GM12875 (cell line): ENCODE measurements around the gene WASHC4.

ENCODE experiments used
- H3K4me3 ChIP-seq: one replicate; pipeline ENCODE4 v1.5.1; 2011; ENCODE audit warnings: low read depth, low read length, control low read depth
- TF ChIP-seq, protein P1 (sequence below): IDR thresholded peaks from 2 replicates; pipeline ENCODE4 v1.5.1; 2011; ENCODE audit warnings: low read depth, mild to moderate bottlenecking, control low read depth, inconsistent platforms, low read length, moderate library complexity, borderline replicate concordance; ENCODE audit not compliant: insufficient read depth

The WASHC4 gene

DNA sequence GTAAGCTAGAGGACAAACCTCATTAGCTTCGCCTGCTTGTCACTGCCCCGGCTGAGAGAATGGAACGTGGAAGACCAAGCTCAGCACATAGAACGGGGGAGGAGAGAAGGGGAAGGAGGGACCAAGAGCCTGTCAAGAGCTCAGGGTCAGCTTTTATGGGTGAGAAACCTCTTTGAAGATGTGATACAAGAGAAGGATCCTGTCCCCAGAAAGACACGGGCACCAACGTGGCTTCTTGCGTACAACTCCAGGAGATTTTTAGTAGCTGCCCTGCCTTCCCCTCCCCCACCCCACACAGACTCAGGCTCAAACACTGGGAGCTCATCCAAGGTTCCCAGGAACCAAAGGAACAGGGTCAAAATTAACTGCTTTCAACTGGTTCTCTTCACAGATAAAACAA lies 93.8 kb downstream of the WASHC4 start:
- H3K4me3 ChIP-seq = no peak overlapping the region
- TF ChIP-seq, protein P1, sequence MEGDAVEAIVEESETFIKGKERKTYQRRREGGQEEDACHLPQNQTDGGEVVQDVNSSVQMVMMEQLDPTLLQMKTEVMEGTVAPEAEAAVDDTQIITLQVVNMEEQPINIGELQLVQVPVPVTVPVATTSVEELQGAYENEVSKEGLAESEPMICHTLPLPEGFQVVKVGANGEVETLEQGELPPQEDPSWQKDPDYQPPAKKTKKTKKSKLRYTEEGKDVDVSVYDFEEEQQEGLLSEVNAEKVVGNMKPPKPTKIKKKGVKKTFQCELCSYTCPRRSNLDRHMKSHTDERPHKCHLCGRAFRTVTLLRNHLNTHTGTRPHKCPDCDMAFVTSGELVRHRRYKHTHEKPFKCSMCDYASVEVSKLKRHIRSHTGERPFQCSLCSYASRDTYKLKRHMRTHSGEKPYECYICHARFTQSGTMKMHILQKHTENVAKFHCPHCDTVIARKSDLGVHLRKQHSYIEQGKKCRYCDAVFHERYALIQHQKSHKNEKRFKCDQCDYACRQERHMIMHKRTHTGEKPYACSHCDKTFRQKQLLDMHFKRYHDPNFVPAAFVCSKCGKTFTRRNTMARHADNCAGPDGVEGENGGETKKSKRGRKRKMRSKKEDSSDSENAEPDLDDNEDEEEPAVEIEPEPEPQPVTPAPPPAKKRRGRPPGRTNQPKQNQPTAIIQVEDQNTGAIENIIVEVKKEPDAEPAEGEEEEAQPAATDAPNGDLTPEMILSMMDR = no peak

DNA sequence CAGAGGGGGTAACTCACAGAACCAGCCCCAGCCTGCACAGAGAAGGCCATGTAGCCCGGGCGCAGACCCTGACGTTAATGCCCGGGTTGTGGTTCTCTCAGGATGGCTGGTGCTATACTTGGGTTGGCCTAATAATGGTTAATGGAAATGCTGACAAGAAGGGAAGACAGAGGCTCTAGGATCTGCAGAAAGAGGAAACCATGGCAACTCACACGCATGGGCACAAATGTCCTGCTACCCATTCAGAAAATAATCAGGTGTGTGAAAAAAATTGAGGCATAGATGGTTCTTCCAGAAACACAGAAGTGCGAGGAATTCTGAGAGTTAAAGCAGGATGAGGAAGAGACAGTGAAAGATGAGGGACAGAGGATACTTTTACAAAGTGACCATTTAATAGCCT lies 94.7 kb downstream of the WASHC4 start:
- TF ChIP-seq, protein P1 = no peak
- no peak overlapping the region for H3K4me3 ChIP-seq

DNA sequence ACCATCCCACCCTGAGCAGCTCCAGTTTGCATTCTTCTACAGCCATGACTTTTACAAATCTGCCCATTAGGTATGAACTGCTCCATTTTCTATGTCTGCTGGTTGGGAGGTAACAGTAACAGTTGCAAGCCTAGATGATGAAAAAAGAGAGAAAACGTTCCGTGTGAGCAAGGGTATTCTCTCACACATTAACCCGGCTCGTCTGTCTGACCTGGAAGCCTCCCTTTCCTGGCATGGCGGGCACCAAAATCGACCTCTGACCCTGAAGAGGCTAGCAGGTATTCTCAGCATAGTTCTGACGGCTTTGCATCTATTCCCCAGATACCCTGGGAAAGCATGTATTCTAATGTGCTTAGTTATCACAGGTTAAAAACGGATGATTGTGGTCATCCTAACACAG lies 96.6 kb downstream of the WASHC4 start:
- H3K4me3 ChIP-seq = no peak overlapping the region
- TF ChIP-seq, protein P1 = no peak

DNA sequence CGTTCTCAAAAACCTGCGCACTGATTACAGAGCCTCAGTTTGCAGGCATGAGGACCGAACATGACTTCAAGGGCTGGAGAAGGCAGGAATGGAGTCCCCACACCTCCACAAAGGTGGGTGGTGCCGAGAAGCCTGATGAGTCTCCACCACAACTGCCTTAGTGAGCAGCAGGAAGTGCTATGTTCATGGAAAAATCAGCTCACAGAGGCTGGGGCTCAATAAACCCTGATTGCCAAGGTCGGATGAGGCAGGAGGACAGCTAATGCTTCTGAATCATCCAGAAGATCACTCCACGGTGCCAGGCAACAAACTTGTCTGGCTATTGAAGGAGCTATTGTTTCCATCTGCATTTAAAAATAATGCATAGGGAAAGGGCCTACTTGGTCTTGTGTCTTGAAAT lies 97.4 kb downstream of the WASHC4 start:
- H3K4me3 ChIP-seq = no peak overlapping the region
- TF ChIP-seq, protein P1 = no peak

GRCh38 chr12:105205322-105206048 lies 98.0 kb downstream of the WASHC4 start:
- TF ChIP-seq, protein P1 = no peak
- H3K4me3 ChIP-seq = no peak overlapping the region

DNA sequence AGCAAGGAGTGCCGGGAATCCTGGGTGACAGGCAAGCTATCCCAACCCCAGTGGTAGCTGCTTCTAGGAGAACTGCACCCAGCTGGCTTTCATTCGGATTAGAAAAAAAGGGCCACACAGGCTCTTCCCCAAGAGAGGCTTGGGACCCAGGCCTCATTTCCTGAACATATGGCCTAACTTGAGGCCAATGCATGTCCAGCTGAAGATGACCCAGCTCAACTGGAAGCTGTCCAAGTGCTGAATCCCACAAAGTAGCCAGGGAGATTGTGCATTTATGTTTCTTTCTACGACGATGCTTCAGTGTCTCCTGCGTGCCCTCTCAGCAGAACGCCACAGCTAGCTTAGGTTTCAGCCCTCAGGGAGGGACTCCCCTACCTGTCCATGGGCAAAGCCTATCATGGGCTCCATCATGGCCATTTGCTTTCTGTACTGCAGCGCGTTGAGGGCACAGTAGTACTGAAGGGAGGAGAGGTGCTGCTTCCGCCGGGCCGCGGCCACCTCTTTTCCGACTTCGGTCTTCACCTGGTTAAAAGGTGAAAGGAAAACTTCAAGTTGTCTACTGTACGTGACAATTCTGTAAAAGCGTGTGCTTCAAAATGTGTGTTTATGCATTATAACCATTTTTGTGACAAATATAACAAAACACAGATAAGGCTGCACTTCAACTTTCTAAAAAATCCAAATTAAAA lies 99.3 kb downstream of the WASHC4 start:
- TF ChIP-seq, protein P1 = no peak
- no peak overlapping the region for H3K4me3 ChIP-seq

- H3K4me3 ChIP-seq = no peak overlapping the region
- TF ChIP-seq, protein P1 = no peak
These were observed 101.6 kb downstream of the WASHC4 start for GRCh38 chr12:105209091-105209490.
